CD4-positive, alpha-beta T cell treated with Interleukin-17A for 1 hour (primary cell): ENCODE results near the gene C1orf105.

ENCODE experiments used
- DNase-seq: peaks from one replicate; pipeline ENCODE4 v3.0.0-alpha.2; 2020

Gene C1orf105

GRCh38 chr1:172397633-172398032, 22.9 kb upstream of the C1orf105 start:
- DNase-seq = no peak

GRCh38 chr1:172398193-172398592, 22.3 kb upstream of the C1orf105 start:
- DNase-seq = no peak

- DNase-seq = peak; percentile 60
Observed at GRCh38 chr1:172398970-172399755, 21.3 kb upstream of the C1orf105 start.

GRCh38 chr1:172399756-172400721, 20.4 kb upstream of the C1orf105 start:
- DNase-seq = no peak

GRCh38 chr1:172400722-172401105, 19.8 kb upstream of the C1orf105 start:
- DNase-seq = no peak

- DNase-seq = no peak
Observed at GRCh38 chr1:172401477-172401876, 19.0 kb upstream of the C1orf105 start.

GRCh38 chr1:172401892-172402291, 18.6 kb upstream of the C1orf105 start:
- no peak for DNase-seq

- no peak for DNase-seq
Observed at GRCh38 chr1:172402878-172403569, 17.5 kb upstream of the C1orf105 start.

GRCh38 chr1:172404121-172404520, 16.4 kb upstream of the C1orf105 start:
- no peak for DNase-seq

- no peak for DNase-seq
Observed at GRCh38 chr1:172405912-172406311, 14.6 kb upstream of the C1orf105 start.

- no peak for DNase-seq
Observed at GRCh38 chr1:172406968-172407367, 13.5 kb upstream of the C1orf105 start.

- DNase-seq = no peak
Observed at GRCh38 chr1:172408958-172409357, 11.5 kb upstream of the C1orf105 start.

- no peak for DNase-seq
Observed at GRCh38 chr1:172410027-172410426, 10.5 kb upstream of the C1orf105 start.

GRCh38 chr1:172411791-172412338, 8.6 kb upstream of the C1orf105 start:
- DNase-seq = no peak

- no peak for DNase-seq
Observed at GRCh38 chr1:172414331-172414730, 6.2 kb upstream of the C1orf105 start.

- no peak for DNase-seq
Observed at GRCh38 chr1:172416496-172417035, 3.9 kb upstream of the C1orf105 start.

GRCh38 chr1:172417557-172417956, 2.9 kb upstream of the C1orf105 start:
- no peak for DNase-seq

- DNase-seq = no peak
Observed at GRCh38 chr1:172421974-172422604, 1.6 kb downstream of the C1orf105 start.

- DNase-seq = no peak
Observed at GRCh38 chr1:172423336-172423735, 2.9 kb downstream of the C1orf105 start.

- no peak for DNase-seq
Observed at GRCh38 chr1:172425339-172425738, 4.9 kb downstream of the C1orf105 start.

GRCh38 chr1:172427191-172427590, 6.7 kb downstream of the C1orf105 start:
- DNase-seq = peak; percentile 36
